Cardiac muscle cell (in vitro differentiated cells and primary cell): ENCODE data around the gene CA5A. TPM values are rescaled to one million over a fixed set of nuclear protein-coding genes. Genes with fewer than 3 reads are reported as not detected.
"Not testable (repeated sequence)": the region's sequence is repeated elsewhere in the genome, so short reads cannot be mapped to it uniquely, and the experiment has no call there.

ENCODE experiments used
- DNase-seq, 2 donors: peaks; one replicate each; pipeline versions ENCODE4 v3.0.0 to v3.0.0-alpha.2; 2010 to 2017; ENCODE audit warnings: low read depth in 1 of 2, low spot score in 1 of 2
- H3K27ac ChIP-seq: fragments of 200-600 bp; sonication (generic); 2 replicates; pipeline ENCODE4 v1.5.1; 2016
- H3K27me3 ChIP-seq: fragments of 200-600 bp; sonication (generic); 2 replicates; pipeline ENCODE4 v1.6.0; 2016; ENCODE audit warnings: control low read depth
- H3K36me3 ChIP-seq: fragments of 200-600 bp; sonication (generic); 2 replicates; pipeline ENCODE4 v1.5.1; 2016; ENCODE audit warnings: control low read depth
- H3K4me1 ChIP-seq: fragments of 200-600 bp; sonication (generic); 2 replicates; pipeline ENCODE4 v1.8.1; 2017; ENCODE audit warnings: low read depth, mild to moderate bottlenecking, mixed run types
- H3K4me3 ChIP-seq: fragments of 200-600 bp; sonication (generic); 2 replicates; pipeline ENCODE4 v1.5.1; 2016; ENCODE audit warnings: mild to moderate bottlenecking
- H3K9me3 ChIP-seq: fragments of 200-600 bp; sonication (generic); 2 replicates; pipeline ENCODE4 v1.5.1; 2017; ENCODE audit warnings: low read depth, mild to moderate bottlenecking, control low read depth
- CTCF ChIP-seq: IDR thresholded peaks from 2 replicates; pipeline ENCODE4 v1.5.1; 2012; ENCODE audit warnings: low read depth, mild to moderate bottlenecking, low read length
- polyA plus RNA-seq: library from polyadenylated mRNA; unstranded; fragments of >200 nt; fragmentation: Nextera tagmentation; extraction: Ambion mirVana; gene quantifications from 2 replicates; pipeline ENCODE4 v1.2.1, GENCODE V29; 2016
- total RNA-seq: library from RNA; depleted of rRNA; stranded (reverse); fragments of >200 nt; gene quantifications from 2 replicates; pipeline ENCODE4 v1.2.3, GENCODE V29; 2016

The CA5A gene
- total RNA-seq (not detected in 2 replicates), polyA plus RNA-seq (not detected in 2 replicates)

GRCh38 chr16:87936375-87937230, at the start of gene CA5A:
Gene CA5A, minus strand, starts transcription at chr16:87936529. Its CDS starts 79 bp downstream, at chr16:87936450.
- no peak within 1 kb of the TSS for H3K4me3 ChIP-seq
- H3K4me1 ChIP-seq = no peaks in the 10 kb centered on the region
- no peaks in the 10 kb centered on the region for H3K36me3 ChIP-seq
- H3K27me3 ChIP-seq = no peaks in the 10 kb centered on the region
- no peak within 1 kb of the TSS for H3K27ac ChIP-seq
- TF ChIP-seq CTCF = no peak
- H3K9me3 ChIP-seq = no peaks in the 10 kb centered on the region
- DNase-seq = no peak

- H3K4me3 ChIP-seq, H3K27ac ChIP-seq, H3K36me3 ChIP-seq, DNase-seq, H3K9me3 ChIP-seq, H3K27me3 ChIP-seq, H3K4me1 ChIP-seq: not testable (repeated sequence)
Measured at GRCh38 chr16:87985493-87985892, 49.2 kb upstream of the CA5A start.

GRCh38 chr16:87984632-87985267, 48.4 kb upstream of the CA5A start:
- no peak for DNase-seq
- no peaks in the 10 kb centered on the region for H3K4me1 ChIP-seq
- no peak for TF ChIP-seq CTCF

GRCh38 chr16:87984180-87984579, 47.9 kb upstream of the CA5A start:
- H3K27ac ChIP-seq, H3K9me3 ChIP-seq: not testable (repeated sequence)

More at GRCh38 chr16:87984632-87985267, 48.4 kb upstream of the CA5A start:
- Histone ChIP-seq H3K27ac (no peak overlapping the region), H3K9me3 (no peaks in the 10 kb centered on the region), H3K36me3 (no peaks in the 10 kb centered on the region), H3K27me3 (no peaks in the 10 kb centered on the region), H3K4me3 (no peak overlapping the region)

GRCh38 chr16:87983737-87984097, 47.4 kb upstream of the CA5A start:
- H3K36me3 ChIP-seq, H3K27ac ChIP-seq, H3K9me3 ChIP-seq, H3K4me3 ChIP-seq, H3K4me1 ChIP-seq, H3K27me3 ChIP-seq: not testable (repeated sequence)
- DNase-seq = peak in 1 of 2 donors; percentile 25

More at GRCh38 chr16:87984180-87984579, 47.9 kb upstream of the CA5A start:
- H3K27me3 ChIP-seq, H3K4me3 ChIP-seq, H3K36me3 ChIP-seq, DNase-seq, H3K4me1 ChIP-seq: not testable (repeated sequence)

- H3K36me3 ChIP-seq, H3K4me3 ChIP-seq, H3K4me1 ChIP-seq, H3K27me3 ChIP-seq, H3K9me3 ChIP-seq, H3K27ac ChIP-seq: not testable (repeated sequence)
- TF ChIP-seq CTCF = peak; percentile 65
- peak in 1 of 2 donors; percentile 19 for DNase-seq
Measured at GRCh38 chr16:87983072-87983736, 46.9 kb upstream of the CA5A start.
